Brain pericyte (primary cell): ENCODE measurements around the gene CCDC141.

Experiments
- DNase-seq: peaks from one replicate; pipeline ENCODE4 v3.0.0-alpha.2; 2012; ENCODE audit warnings: low read depth, low spot score

CCDC141 gene

DNA sequence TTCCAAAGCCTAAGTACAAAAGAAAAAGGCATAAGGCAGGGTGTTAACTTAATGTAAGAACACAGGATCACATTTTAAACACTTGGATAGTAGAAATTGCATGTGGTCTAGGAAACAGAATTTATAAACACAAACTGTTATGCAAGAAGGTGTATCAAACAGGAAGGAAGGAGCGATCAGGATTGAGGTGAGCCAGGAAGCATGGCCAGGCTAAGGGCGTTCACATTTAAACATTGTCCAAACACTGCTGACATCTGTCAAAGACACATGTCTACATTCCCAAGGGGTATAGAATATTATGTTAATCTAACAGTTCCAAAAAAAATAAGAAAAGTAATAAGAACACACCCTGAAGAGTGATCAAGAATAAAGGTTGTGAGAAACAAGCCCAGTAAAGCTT is 71.3 kb downstream of the CCDC141 start:
- DNase-seq = no peak

GRCh38 chr2:178976351-178976750 is 73.6 kb downstream of the CCDC141 start:
- DNase-seq = no peak

GRCh38 chr2:178962805-178963433 is 87.0 kb downstream of the CCDC141 start:
- DNase-seq = no peak

- no peak for DNase-seq
Measured at GRCh38 chr2:178962152-178962551, 87.8 kb downstream of the CCDC141 start.

DNA sequence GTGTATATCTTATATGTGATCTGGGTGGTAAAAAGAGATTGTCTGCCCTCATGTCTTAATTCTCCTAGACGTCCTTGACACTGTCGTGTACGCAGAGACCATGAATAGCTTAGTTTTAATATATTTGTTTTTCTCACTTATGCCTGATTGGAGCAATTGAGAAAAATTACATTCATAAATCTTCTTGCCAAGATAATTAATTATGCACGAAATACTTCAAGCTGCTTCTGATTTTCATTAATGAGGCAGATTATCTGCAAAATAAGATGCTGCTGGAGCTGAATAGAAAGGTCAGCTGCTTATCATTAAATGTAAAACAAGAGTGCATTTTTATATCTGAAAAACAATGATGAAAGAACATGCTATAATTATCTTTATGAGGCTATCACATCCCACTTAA is 95.9 kb downstream of the CCDC141 start:
- DNase-seq = no peak

GRCh38 chr2:178951266-178952006 is 98.5 kb downstream of the CCDC141 start:
- no peak for DNase-seq

DNA sequence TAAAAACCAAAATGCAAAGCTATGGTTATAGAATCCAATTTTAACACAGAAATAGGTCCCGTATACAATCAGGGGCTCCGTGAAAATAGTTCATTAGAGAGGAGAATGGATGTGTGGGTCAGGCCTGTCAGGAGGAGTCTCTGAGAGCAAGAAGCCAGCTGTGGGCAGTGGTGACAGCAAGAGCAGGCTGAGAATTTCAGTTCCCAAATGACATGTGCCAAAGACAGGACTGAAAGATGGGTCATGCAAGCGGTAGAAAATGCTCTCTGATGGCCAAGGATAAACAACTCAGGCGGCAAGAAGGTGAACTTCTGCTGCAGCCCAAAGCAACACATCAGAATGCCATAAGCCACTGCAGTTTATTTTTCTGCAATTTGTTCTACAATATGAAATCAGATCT is 100.4 kb downstream of the CCDC141 start:
- DNase-seq = no peak

GRCh38 chr2:178949151-178949550 is 100.8 kb downstream of the CCDC141 start:
- no peak for DNase-seq

DNA sequence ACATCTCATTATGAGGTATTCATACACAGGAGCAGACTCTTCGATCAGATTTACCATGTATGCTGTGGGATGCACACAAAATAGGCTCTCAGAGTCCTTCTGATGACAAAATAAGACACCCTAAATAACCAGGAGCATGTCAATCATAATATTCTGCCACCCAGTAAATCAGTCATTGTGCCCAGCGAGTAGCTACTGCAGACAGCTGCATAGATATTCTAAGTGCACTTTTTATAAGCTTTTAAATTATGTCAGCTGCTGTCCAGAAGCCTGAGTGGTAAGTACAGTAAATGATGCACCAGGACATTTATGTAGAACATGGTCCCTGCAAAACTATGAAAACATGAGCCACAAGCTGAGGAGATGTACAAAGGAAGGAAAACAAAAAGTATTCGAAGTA is 102.9 kb downstream of the CCDC141 start:
- DNase-seq = no peak

- DNase-seq = no peak
Measured at GRCh38 chr2:178946494-178946893, 103.4 kb downstream of the CCDC141 start.

DNA sequence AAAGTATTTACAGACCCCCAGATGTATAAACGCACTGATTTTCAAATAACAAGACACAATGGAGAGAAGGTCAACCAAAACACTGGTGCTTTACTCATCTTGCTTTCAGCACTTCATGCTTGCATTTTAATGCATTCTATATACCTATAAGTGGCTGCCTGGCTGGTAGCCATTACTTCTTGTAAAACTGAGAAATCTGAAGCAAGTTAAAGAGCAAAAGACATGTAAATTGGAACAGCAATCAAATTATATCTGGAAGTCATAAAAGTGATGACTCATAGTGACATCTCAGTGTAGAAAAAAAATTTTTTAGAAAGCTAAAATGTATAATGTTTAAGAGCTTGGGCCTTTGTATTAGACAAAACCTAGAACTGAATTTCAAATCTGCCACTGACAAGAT is 106.2 kb downstream of the CCDC141 start:
- no peak for DNase-seq

DNA sequence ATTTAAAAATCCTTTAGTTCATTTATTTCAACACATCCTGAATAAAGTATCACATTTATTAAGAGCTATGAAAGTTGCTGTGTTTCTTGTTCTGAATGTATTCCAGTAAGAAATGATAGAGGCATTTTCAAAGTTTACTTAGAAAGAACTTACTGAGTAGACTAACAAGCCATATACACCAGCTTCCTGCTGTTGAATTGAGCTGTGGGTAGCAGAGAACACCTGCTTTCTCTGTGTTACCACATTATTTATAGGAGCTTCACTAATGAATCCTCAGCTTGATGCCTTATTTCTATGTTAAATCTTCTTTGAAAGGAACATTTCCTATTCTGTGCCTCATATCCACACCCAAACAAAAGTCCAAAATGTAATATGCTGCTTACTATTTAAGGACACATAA is 115.4 kb downstream of the CCDC141 start:
- DNase-seq = no peak

GRCh38 chr2:178933493-178933892 is 116.4 kb downstream of the CCDC141 start:
- no peak for DNase-seq

GRCh38 chr2:178928077-178928476 is 121.9 kb downstream of the CCDC141 start:
- DNase-seq = no peak

- DNase-seq = no peak
Measured at GRCh38 chr2:178927173-178927572, 122.8 kb downstream of the CCDC141 start.

- DNase-seq = no peak
Measured at GRCh38 chr2:178924817-178925216, 125.1 kb downstream of the CCDC141 start.

DNA sequence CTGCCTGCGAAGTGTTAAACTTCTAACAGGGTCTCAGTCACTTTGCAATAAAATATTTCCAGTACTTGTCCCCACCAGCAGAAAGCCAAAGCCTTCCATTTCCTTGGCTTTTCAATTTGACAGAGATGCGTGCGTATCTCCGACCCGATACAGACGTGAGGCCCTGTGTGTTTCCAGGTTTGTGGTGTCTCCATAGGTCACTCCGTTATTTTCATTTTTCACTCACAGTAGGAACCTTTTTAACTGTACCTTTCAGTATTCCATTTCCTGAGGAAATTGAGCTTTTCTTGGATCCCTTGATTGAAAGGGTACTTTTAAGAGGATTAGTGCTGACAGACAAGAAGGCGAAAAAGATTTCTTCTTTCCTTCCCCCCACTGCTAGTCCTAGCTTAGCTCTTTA is 126.4 kb downstream of the CCDC141 start:
- DNase-seq = no peak

- DNase-seq = no peak
Measured at GRCh38 chr2:178920916-178921513, 128.9 kb downstream of the CCDC141 start.

DNA sequence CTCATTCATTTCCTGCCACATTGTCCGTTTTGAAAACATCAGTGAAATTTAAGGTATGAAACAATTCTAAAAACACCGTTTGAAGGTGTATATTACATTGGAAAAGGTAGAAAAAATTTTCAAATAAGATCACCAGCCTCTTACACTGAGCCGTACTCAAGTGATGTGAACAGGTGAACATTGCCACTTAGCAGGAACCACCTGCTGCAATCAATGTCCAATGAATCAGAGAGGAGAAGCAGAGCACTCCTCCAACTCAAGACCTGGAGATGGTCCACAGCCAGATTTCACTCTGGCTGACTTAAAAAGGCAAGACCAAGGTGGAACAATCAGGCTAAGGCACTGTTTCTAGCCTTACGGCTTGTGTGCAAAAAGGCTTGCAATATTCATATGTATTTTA is 132.4 kb downstream of the CCDC141 start:
- DNase-seq = no peak

GRCh38 chr2:178915423-178916173 is 134.3 kb downstream of the CCDC141 start:
- DNase-seq = no peak

DNA sequence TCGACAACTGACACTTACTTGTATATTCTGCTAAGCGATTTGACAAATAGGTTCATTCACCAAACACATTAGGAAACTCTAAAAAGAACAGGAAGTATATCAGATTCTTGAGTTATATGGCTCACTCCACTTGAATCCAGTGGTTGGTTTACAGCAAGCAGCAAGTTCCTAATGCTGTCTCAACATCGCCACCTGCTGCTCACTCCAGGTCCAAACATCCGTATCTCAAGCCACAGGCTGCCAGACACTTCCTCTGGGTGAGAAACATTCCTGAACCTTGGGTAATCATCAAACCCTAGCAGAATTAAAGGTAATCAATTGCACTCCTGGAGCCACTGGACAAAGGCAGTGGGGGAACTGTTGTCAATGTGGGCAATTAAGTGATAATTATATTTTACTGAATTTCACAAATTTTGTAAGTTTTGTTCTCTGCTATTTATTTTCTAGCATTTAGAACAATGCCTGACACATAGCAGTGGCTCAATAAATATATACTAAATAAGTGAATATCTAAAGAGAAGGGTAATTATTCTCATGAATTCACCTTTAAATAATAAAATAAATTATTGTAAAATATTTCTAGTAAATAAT is 135.6 kb downstream of the CCDC141 start:
- DNase-seq = peak; percentile 16

GRCh38 chr2:178913049-178913441 is 136.9 kb downstream of the CCDC141 start:
- DNase-seq = no peak
